HepG2 (cell line): ENCODE results near the gene CRKL. TPM values are rescaled to one million over a fixed set of nuclear protein-coding genes. Genes with fewer than 3 reads are reported as not detected.

Experiments
- EP300 ChIP-seq, 3 experiments: sonication (generic) in 1 of 3; formaldehyde crosslinking in 1 of 3; IDR thresholded peaks; 2 replicates each; pipeline versions ENCODE4 v1.5.1 to v1.6.1; 2011 to 2020; ENCODE audit warnings: low read depth in 2 of 3, low read length in 2 of 3, borderline replicate concordance in 1 of 3, improper control_type of control experiment in 1 of 3, mild to moderate bottlenecking in 1 of 3, missing genetic modification reagents in 1 of 3, moderate library complexity in 1 of 3
- HINFP ChIP-seq: sonication (generic); formaldehyde crosslinking; IDR thresholded peaks from 2 replicates; pipeline ENCODE4 v1.4.0; 2020; ENCODE audit warnings: low read depth, mild to moderate bottlenecking, missing genetic modification reagents
- HNF4A ChIP-seq: sonication (generic); formaldehyde crosslinking; IDR thresholded peaks from 2 replicates; pipeline ENCODE4 v1.4.0; 2020; ENCODE audit warnings: missing genetic modification reagents
- KDM5B ChIP-seq: sonication (generic); formaldehyde crosslinking; IDR thresholded peaks from 2 replicates; pipeline ENCODE4 v1.4.0; 2020; ENCODE audit warnings: missing genetic modification reagents, mild to moderate bottlenecking, borderline replicate concordance
- PHF21A ChIP-seq: sonication (generic); formaldehyde crosslinking; IDR thresholded peaks from 2 replicates; pipeline ENCODE4 v1.5.0; 2020; ENCODE audit warnings: mild to moderate bottlenecking, missing genetic modification reagents
- POLR2G ChIP-seq: fragments of 200-400 bp; formaldehyde crosslinking; IDR thresholded peaks from 2 replicates; pipeline ENCODE4 v1.6.1; 2018; ENCODE audit warnings: mild to moderate bottlenecking, low read depth, low read length, moderate library complexity
- SAP130 ChIP-seq: IDR thresholded peaks from 2 replicates; pipeline ENCODE4 v1.6.1; 2016; ENCODE audit warnings: low read depth
- SSRP1 ChIP-seq: IDR thresholded peaks from 2 replicates; pipeline ENCODE4 v1.6.1; 2016; ENCODE audit warnings: control low read depth
- STAG1 ChIP-seq: sonication (generic); formaldehyde crosslinking; IDR thresholded peaks from 2 replicates; pipeline ENCODE4 v1.4.0; 2020; ENCODE audit warnings: missing genetic modification reagents
- YEATS4 ChIP-seq: sonication (generic); formaldehyde crosslinking; IDR thresholded peaks from 2 replicates; pipeline ENCODE4 v1.4.0; 2020; ENCODE audit warnings: missing genetic modification reagents, borderline replicate concordance
- ZFP62 ChIP-seq: sonication (generic); formaldehyde crosslinking; IDR thresholded peaks from 2 replicates; pipeline ENCODE4 v1.4.0; 2020; ENCODE audit warnings: missing genetic modification reagents
- ZFYVE20 ChIP-seq: sonication (generic); formaldehyde crosslinking; IDR thresholded peaks from 2 replicates; pipeline ENCODE4 v1.8.0; 2023; ENCODE audit warnings: low read depth, mild to moderate bottlenecking, moderate library complexity, missing genetic modification reagents, borderline replicate concordance
- ZNF484 ChIP-seq: sonication (generic); formaldehyde crosslinking; IDR thresholded peaks from 2 replicates; pipeline ENCODE4 v1.5.1; 2020; ENCODE audit warnings: mild to moderate bottlenecking, low read depth, missing genetic modification reagents, borderline replicate concordance
- ZNF530 ChIP-seq: sonication (generic); formaldehyde crosslinking; IDR thresholded peaks from 2 replicates; pipeline ENCODE4 v1.5.0; 2020; ENCODE audit warnings: low read depth, mild to moderate bottlenecking, missing genetic modification reagents
- ZNF615 ChIP-seq: sonication (generic); formaldehyde crosslinking; IDR thresholded peaks from 2 replicates; pipeline ENCODE4 v1.5.0; 2020; ENCODE audit warnings: mild to moderate bottlenecking, missing genetic modification reagents, borderline replicate concordance
- polyA plus RNA-seq, 8 experiments: library from polyadenylated mRNA; depleted of rRNA in 3 of 8; stranded (reverse) in 7 of 8; unstranded in 1 of 8; fragments of >200 nt; fragmentation: Illumina TruSeq in 4 of 8; extraction: Trizol in 4 of 8; gene quantifications; 2 replicates each; pipeline versions ENCODE4 v1.2.1 to v1.2.3, GENCODE V29; 2011 to 2016; ENCODE audit warnings: low read depth in 4 of 8, missing spikeins in 1 of 8, mixed read lengths in 1 of 8; ENCODE audit not compliant: insufficient read depth in 1 of 8
- total RNA-seq, 5 experiments: library from RNA; depleted of rRNA; stranded (reverse); fragments of >200 nt; fragmentation: Illumina TruSeq; extraction: Trizol; gene quantifications; 2 replicates each; pipeline ENCODE4 v1.2.3, GENCODE V29; 2016; ENCODE audit warnings: low read depth in 1 of 5
- TF ChIP-seq, protein P1 (sequence below): sonication (generic); formaldehyde crosslinking; IDR thresholded peaks from 2 replicates; pipeline ENCODE4 v1.5.1; 2020; ENCODE audit warnings: missing genetic modification reagents, mild to moderate bottlenecking, borderline replicate concordance
- TF ChIP-seq, protein P2 (sequence below): sonication (generic); formaldehyde crosslinking; IDR thresholded peaks from 2 replicates; pipeline ENCODE4 v1.4.0; 2020; ENCODE audit warnings: missing genetic modification reagents
- TF ChIP-seq, protein P3 (sequence below): sonication (generic); formaldehyde crosslinking; IDR thresholded peaks from 2 replicates; pipeline ENCODE4 v1.9.0; 2022; ENCODE audit warnings: low read depth, missing genetic modification reagents
- TF ChIP-seq, protein P4 (sequence below): sonication (generic); formaldehyde crosslinking; IDR thresholded peaks from 2 replicates; pipeline ENCODE4 v1.4.0; 2020; ENCODE audit warnings: missing genetic modification reagents, borderline replicate concordance

The CRKL gene
- total and polyA plus RNA-seq, 2 of the 13 experiments (the other 11 are each of a cell fraction or from before 2014, with no cell fraction given) = 37.4 to 60.6 TPM

DNA sequence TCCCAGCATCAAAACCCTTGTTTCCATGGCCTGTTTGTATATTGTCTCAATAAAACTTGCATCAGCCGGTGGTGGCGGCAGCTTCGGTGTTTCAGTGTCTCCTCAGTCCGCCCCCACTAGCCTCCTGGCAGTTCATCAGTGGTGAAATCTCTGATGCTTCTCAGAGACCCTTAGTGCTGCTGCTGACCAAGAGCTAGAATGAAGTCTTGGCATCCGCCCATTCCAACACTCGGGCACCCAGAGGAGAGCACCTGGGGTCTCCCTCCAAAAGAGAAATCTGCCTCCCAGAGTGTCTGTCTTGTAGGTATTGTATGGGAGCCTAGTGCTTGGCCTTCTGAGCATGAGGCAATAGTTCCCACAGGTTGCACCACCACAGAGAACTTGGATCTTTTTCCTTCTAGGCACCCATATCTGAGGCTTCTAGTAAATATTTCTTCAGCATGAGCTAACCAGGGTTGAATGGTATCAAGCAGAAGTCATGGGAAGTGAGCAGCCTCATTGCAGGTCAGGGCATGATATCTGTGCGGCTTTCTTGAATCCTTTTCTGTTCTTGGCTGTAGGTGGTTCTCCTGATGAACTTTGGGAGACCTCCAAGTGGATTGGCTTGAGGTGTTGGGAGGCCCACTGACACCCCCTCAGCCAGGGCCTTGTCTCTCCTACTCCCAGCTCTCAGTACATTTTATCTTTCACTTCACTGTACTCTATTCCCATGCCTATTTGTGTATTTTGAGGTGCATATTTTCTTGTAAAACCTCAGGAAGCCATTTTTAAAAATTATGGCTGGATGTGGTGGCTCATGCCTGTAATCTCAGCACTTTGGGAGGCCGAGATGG is 36.7 kb downstream of the CRKL start (continued):
- no peak for TF ChIP-seq ZFYVE20 (CRISPR knock-in tag)
- 0 out of 2 replicates have a peak, but pooled peaks have one; percentile 21 for TF ChIP-seq SSRP1 (CRISPR knock-in tag)
- peak in 1 of 2 experiments; percentile 55; a peak in 1 of 4 replicates for TF ChIP-seq EP300 (IDR thresholded peaks at IDR 0.05; ENCODE audit: low read depth in 2 of 2, low read length in 2 of 2)
- no peak for TF ChIP-seq EP300 (CRISPR knock-in tag; IDR thresholded peaks at IDR 0.05; ENCODE audit: borderline replicate concordance)
- TF ChIP-seq ZNF530 (CRISPR knock-in tag) = no peak
- TF ChIP-seq KDM5B (CRISPR knock-in tag) = no peak
- 0 out of 2 replicates have a peak, but pooled peaks have one; percentile 12 for TF ChIP-seq PHF21A
- TF ChIP-seq, protein P1, sequence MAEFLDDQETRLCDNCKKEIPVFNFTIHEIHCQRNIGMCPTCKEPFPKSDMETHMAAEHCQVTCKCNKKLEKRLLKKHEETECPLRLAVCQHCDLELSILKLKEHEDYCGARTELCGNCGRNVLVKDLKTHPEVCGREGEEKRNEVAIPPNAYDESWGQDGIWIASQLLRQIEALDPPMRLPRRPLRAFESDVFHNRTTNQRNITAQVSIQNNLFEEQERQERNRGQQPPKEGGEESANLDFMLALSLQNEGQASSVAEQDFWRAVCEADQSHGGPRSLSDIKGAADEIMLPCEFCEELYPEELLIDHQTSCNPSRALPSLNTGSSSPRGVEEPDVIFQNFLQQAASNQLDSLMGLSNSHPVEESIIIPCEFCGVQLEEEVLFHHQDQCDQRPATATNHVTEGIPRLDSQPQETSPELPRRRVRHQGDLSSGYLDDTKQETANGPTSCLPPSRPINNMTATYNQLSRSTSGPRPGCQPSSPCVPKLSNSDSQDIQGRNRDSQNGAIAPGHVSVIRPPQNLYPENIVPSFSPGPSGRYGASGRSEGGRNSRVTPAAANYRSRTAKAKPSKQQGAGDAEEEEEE = no peak
- TF ChIP-seq, protein P2, sequence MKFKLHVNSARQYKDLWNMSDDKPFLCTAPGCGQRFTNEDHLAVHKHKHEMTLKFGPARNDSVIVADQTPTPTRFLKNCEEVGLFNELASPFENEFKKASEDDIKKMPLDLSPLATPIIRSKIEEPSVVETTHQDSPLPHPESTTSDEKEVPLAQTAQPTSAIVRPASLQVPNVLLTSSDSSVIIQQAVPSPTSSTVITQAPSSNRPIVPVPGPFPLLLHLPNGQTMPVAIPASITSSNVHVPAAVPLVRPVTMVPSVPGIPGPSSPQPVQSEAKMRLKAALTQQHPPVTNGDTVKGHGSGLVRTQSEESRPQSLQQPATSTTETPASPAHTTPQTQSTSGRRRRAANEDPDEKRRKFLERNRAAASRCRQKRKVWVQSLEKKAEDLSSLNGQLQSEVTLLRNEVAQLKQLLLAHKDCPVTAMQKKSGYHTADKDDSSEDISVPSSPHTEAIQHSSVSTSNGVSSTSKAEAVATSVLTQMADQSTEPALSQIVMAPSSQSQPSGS (CRISPR knock-in tag) = peak; percentile 29; the same call in 1 of the 2 replicates
- TF ChIP-seq SAP130 = peak; percentile 38; the same call in 1 of the 2 replicates
- TF ChIP-seq ZFP62 (CRISPR knock-in tag) = no peak
- TF ChIP-seq ZNF484 = no peak
- TF ChIP-seq, protein P3, sequence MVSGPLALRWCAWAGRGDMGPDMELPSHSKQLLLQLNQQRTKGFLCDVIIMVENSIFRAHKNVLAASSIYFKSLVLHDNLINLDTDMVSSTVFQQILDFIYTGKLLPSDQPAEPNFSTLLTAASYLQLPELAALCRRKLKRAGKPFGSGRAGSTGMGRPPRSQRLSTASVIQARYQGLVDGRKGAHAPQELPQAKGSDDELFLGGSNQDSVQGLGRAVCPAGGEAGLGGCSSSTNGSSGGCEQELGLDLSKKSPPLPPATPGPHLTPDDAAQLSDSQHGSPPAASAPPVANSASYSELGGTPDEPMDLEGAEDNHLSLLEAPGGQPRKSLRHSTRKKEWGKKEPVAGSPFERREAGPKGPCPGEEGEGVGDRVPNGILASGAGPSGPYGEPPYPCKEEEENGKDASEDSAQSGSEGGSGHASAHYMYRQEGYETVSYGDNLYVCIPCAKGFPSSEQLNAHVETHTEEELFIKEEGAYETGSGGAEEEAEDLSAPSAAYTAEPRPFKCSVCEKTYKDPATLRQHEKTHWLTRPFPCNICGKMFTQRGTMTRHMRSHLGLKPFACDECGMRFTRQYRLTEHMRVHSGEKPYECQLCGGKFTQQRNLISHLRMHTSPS (CRISPR knock-in tag) = 0 out of 2 replicates have a peak, but pooled peaks have one; percentile 15
- 0 out of 2 replicates have a peak, but pooled peaks have one; percentile 45 for TF ChIP-seq ZNF615 (CRISPR knock-in tag)
- TF ChIP-seq YEATS4 (CRISPR knock-in tag) = 0 out of 2 replicates have a peak, but pooled peaks have one; percentile 18
- TF ChIP-seq, protein P4, sequence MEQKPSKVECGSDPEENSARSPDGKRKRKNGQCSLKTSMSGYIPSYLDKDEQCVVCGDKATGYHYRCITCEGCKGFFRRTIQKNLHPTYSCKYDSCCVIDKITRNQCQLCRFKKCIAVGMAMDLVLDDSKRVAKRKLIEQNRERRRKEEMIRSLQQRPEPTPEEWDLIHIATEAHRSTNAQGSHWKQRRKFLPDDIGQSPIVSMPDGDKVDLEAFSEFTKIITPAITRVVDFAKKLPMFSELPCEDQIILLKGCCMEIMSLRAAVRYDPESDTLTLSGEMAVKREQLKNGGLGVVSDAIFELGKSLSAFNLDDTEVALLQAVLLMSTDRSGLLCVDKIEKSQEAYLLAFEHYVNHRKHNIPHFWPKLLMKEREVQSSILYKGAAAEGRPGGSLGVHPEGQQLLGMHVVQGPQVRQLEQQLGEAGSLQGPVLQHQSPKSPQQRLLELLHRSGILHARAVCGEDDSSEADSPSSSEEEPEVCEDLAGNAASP (CRISPR knock-in tag) = 0 out of 2 replicates have a peak, but pooled peaks have one; percentile 10
- peak; percentile 34 for TF ChIP-seq HNF4A
- no peak for TF ChIP-seq HINFP
- no peak for TF ChIP-seq STAG1 (CRISPR knock-in tag)
- peak; percentile 54; the same call in 1 of the 2 replicates for TF ChIP-seq POLR2G
